C4-2B (cell line): ENCODE measurements around the gene CFAP251.

Experiments used
- H3K27ac ChIP-seq: fragments of 450-650 bp; 2 replicates; pipeline ENCODE4 v1.5.1; 2017
- ZFX ChIP-seq: fragments of 450-650 bp; IDR thresholded peaks from 2 replicates; pipeline ENCODE4 v1.6.1; 2017
- TF ChIP-seq, protein P1 (sequence below): fragments of 450-650 bp; conservative IDR thresholded peaks from 2 replicates; pipeline ENCODE4 v1.5.1; 2017; ENCODE audit warnings: mild to moderate bottlenecking

CFAP251 gene

DNA sequence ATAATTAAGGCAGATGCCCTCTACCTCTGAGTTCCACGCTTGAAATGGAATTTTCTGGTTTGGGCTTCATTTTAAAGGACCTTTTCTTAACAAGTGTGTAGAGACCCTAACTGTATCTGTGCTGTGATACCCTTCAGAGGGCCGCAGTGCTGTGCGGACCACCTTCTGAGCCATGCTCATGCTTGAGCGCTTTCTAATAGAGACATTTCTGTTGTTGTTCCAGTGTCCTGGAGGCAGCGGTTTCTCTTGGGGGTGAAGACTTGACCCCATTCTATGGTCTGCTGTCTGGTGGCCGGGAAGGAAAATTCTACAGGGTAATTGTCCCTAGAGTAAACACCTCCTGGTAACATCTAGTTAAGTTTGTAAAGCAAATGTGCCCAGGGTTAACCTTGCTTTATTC, 56.6 kb downstream of the CFAP251 start:
- TF ChIP-seq, protein P1, sequence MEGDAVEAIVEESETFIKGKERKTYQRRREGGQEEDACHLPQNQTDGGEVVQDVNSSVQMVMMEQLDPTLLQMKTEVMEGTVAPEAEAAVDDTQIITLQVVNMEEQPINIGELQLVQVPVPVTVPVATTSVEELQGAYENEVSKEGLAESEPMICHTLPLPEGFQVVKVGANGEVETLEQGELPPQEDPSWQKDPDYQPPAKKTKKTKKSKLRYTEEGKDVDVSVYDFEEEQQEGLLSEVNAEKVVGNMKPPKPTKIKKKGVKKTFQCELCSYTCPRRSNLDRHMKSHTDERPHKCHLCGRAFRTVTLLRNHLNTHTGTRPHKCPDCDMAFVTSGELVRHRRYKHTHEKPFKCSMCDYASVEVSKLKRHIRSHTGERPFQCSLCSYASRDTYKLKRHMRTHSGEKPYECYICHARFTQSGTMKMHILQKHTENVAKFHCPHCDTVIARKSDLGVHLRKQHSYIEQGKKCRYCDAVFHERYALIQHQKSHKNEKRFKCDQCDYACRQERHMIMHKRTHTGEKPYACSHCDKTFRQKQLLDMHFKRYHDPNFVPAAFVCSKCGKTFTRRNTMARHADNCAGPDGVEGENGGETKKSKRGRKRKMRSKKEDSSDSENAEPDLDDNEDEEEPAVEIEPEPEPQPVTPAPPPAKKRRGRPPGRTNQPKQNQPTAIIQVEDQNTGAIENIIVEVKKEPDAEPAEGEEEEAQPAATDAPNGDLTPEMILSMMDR, result no peak
- TF ChIP-seq ZFX, result no peak
- no peak overlapping the region for H3K27ac ChIP-seq

DNA sequence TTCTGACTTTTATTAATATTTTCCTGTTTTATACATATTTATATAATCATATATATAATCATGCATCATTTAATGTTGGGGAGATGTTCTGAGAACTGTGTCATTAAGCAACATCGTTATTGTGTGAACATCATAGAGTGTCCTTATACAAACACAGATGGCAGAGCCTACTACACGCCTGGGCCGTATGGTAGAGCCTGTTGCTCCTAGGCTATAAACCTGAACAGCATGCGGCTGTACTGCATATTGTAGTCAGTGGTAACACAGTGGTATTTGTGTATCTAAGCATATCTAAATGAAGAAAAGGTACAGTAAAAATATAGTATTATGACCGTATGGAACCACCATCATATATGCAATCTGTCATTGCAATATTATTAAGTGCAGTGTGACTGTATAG, 58.6 kb downstream of the CFAP251 start:
- H3K27ac ChIP-seq, result no peak overlapping the region

DNA sequence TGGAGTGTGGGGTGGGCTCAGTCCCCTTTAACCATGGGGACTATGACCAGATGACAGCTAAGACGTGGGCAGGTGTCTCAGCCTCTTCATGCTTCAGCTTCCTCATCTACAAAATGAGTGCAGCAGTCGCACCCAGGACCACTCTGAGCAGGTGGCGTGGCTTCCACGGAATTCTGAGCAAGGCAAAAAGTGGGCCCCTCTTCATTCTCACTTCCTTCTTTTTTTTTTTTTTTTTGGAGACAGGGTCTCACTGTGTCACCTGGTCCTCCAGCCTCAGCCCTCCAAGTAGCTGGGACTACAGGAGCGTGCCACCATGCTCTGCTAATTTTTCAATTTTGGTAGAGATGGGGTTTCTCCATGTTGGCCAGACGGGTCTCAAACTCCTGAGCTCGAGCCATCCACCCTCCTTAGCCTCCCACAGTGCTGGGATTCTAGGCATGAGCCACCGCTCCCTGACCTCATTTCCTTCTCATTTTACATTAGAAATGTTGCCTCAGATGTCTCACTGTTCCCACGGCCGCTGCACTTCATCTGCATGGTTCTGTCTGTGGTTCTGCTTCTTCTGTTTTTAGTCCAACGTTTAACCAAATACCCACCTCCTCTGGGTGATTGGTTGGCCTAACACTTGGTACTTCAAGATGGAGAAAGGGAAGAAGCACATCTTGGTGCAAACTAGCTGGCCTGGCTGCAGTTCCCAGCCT, 61.9 kb downstream of the CFAP251 start:
- TF ChIP-seq, protein P1, result no peak
- no peak for TF ChIP-seq ZFX
- H3K27ac ChIP-seq, result no peak overlapping the region

More for the DNA sequence above, 58.6 kb downstream of the CFAP251 start:
- TF ChIP-seq ZFX, result no peak
- TF ChIP-seq, protein P1, result no peak

DNA sequence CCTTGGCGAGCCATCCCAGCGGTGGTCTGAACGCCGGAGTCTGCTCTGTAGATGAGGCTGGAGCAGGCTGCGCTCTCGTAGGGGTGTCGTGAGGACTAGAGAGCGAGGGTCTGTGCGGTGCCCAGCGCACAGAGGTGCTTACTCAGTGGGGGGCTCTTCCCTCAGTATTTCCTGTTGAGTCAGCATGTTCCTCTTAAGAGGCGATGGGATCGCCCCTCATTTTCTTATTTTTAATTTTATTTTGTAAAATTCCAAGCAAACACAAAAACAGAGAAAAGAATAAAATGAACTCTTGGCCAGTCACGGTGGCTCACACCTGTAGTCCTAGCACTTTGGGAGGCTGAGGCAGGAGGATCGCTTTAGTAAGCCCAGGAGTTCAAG, 62.5 kb downstream of the CFAP251 start:
- TF ChIP-seq, protein P1, result no peak
- no peak for TF ChIP-seq ZFX
- no peak overlapping the region for H3K27ac ChIP-seq

DNA sequence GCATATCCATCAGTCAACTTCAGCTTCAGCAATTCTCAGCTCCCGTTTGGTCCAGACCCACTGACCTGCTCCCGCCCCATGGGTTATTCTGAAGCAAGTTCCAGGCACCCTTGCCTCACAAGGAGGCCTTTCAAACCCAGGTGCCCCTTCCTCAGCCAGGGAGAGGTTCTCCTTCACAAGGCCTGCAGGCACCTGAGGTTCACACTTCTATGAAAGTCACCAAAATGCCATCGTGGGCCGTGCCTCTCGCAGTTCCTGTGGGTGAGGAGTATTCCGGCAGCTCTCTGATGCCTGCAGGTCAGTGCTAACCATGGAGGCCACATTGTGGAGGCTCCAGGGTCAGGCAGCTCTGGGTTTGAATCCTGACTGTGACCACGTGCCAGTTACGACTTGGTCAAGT, 63.1 kb downstream of the CFAP251 start:
- no peak overlapping the region for H3K27ac ChIP-seq
- TF ChIP-seq, protein P1, result no peak
- TF ChIP-seq ZFX, result no peak

DNA sequence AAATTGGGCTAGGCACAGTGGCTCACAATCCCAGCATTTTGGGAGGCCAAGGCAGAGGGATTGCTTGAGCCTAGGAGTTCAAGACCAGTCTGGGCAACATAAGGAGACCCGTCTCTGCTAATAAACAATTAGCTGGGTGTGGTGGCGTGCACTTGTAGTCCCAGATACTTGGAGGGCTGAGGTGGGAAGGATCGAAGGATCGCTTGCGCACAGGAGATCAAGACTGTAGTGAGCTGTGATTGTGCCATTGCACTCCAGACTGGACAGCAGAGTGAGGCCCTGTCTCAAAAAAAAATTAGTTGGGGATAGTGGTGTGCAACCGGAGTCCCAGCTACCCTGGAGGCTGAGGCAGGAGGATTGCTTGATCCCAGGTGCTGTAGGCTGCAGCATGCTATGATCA, 64.6 kb downstream of the CFAP251 start:
- TF ChIP-seq, protein P1, result no peak
- TF ChIP-seq ZFX, result no peak
- H3K27ac ChIP-seq, result no peak overlapping the region

DNA sequence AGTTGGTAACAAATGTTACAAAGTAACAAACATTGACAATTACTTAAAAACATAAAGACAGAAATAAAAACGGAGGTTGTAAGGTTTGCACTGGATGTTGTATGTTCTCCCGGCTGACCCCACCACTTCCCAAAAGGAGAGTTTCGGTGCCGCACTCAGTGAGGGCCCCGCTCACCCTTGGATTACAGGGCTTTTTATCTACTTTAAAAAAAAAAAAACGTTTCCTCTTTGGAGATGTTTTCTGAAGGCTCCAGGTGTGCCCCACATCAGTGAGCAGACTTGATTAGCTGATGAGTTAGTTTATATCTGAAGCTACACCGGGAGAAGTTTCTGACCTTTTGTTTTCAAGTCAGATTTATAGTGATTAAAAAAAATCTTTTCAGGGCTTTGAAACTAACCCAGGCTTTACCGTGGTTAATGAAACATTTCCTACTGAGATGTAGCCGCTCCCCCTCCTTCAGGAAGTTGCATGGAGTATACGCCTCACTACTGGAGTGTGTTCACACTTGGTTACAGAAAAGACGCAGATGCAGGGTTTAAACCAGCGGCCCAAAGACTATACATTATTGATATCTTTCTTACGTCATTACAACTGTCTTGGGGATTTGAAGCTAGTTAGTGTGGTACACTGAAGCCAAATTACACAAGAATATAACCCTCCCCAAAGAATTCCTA, 65.3 kb downstream of the CFAP251 start:
- no peak overlapping the region for H3K27ac ChIP-seq
- TF ChIP-seq, protein P1, result no peak
- TF ChIP-seq ZFX, result no peak
